ENCODE data around the gene RHO.
"Not testable (repeated sequence)": the region's sequence is repeated elsewhere in the genome, so short reads cannot be mapped to it uniquely, and the experiment has no call there.

RHO gene

DNA sequence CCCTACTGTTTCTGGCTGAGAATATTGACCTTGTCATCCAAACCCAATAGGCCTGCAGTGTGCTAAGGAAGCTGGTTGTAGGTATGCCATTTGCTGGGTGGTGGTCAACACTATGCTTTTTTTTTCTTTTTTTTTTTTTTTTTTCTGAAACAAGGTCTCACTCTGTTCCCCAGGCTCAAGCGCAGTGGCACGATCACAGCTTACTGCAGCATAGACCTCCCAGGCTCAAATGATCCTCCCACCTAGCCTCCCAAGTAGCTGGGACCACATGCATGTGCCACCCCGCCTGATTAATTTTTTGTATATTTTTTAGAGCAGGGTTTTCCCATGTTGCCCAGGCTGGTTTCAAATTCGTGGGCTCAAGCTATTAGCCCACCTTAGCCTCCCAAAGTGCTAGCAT is 35.7 kb upstream of the RHO start:
- no peak overlapping the region for H3K4me3 Mint-ChIP-seq
- DNase-seq (ENCODE audit: low spot score), result no peak
- H3K27ac Mint-ChIP-seq, result no peak overlapping the region
- no peaks in the 10 kb centered on the region for H3K27me3 Mint-ChIP-seq (ENCODE audit: low read depth)
- no peaks in the 10 kb centered on the region for H3K9me3 Mint-ChIP-seq
- H3K4me1 Mint-ChIP-seq (ENCODE audit: low read depth), result no peaks in the 10 kb centered on the region
- H3K36me3 Mint-ChIP-seq (ENCODE audit: low read depth), result no peaks in the 10 kb centered on the region

DNA sequence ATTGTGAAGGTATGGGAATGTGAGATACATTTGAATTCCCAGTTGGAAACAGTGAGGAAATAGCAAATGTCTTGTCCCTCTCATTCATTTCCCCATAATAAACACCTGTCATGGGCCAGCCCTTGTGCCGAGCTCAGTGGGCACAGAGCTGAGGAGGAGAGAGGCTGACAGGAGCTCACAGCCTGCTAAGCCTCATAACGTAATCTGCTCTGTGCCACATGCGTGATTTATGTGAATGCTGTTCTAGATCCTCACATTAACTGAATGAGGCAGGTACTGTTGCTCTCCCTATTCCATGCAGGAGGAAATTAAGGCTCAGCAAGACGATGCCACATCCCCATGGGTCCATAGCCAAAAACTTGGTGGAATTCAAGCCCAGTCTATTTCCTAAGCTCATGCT is 35.2 kb upstream of the RHO start:
- Mint-ChIP-seq H3K27me3 (ENCODE audit: low read depth) (no peaks in the 10 kb centered on the region), H3K9me3 (no peaks in the 10 kb centered on the region), H3K36me3 (ENCODE audit: low read depth) (no peaks in the 10 kb centered on the region), H3K27ac (no peak overlapping the region), H3K4me1 (ENCODE audit: low read depth) (no peaks in the 10 kb centered on the region), H3K4me3 (no peak overlapping the region)
- no peak for DNase-seq (ENCODE audit: low spot score)

- H3K4me1 Mint-ChIP-seq (ENCODE audit: low read depth); H3K36me3 Mint-ChIP-seq (ENCODE audit: low read depth); H3K27ac Mint-ChIP-seq; H3K27me3 Mint-ChIP-seq (ENCODE audit: low read depth); H3K4me3 Mint-ChIP-seq; DNase-seq (ENCODE audit: low spot score); H3K9me3 Mint-ChIP-seq: not testable (repeated sequence)
Measured at GRCh38 chr3:129494499-129494898, 33.9 kb upstream of the RHO start.

DNA sequence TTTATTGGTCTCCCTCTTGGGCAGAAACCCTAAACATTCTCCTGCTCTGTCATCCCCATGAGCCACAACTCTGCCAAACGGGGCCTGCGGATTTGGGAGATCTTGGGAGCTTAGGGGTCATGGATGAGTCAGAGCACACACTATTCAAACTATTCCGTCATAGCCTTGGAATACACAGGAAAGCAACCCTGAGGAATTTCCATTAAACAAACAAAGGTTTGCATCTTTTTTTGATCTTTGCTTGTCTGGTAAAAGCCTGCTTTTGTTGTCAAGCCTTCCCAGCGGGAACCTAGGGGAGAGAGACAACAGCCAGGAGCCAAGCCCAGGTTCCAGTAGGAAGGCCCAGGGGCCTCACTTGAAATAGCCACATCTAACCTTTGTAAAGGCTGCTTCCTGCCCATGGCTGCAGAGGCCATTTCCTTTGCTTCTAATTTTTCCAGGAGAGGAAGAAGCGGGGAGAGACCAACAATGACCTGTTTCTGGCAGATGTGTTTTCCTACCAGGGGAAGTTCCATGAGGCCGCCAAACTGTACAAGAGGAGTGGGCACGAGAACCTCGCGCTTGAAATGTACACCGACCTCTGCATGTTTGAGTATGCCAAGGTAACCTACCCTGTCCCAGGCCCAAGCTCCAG is 33.3 kb upstream of the RHO start:
- not testable (repeated sequence) for H3K4me3 Mint-ChIP-seq; H3K4me1 Mint-ChIP-seq (ENCODE audit: low read depth); DNase-seq (ENCODE audit: low spot score); H3K9me3 Mint-ChIP-seq; H3K27me3 Mint-ChIP-seq (ENCODE audit: low read depth); H3K36me3 Mint-ChIP-seq (ENCODE audit: low read depth); H3K27ac Mint-ChIP-seq

DNA sequence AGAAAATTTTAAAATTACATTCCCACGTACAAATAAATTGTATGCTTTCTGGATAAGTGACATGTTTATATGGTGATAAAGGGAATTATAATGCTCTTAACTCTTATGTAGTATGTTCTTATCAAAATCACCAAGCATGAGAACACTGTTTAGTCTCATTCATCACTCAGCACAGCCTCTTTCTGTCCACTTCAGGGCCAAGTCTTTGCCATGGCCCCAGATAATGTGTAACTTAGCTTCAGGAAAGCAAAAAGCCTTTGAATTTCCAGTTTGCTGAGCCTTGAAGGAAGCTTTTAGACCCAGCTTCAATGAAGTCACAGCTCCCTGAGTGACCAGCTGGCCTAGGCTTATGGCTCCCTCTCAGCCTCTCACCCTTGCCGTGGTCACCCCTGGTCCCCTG is 30.6 kb upstream of the RHO start:
- H3K4me3 Mint-ChIP-seq; H3K27me3 Mint-ChIP-seq (ENCODE audit: low read depth); H3K27ac Mint-ChIP-seq; DNase-seq (ENCODE audit: low spot score); H3K9me3 Mint-ChIP-seq; H3K4me1 Mint-ChIP-seq (ENCODE audit: low read depth); H3K36me3 Mint-ChIP-seq (ENCODE audit: low read depth): not testable (repeated sequence)

GRCh38 chr3:129498603-129499488 is 29.6 kb upstream of the RHO start:
- not testable (repeated sequence) for H3K27ac Mint-ChIP-seq; H3K36me3 Mint-ChIP-seq (ENCODE audit: low read depth); DNase-seq (ENCODE audit: low spot score); H3K4me1 Mint-ChIP-seq (ENCODE audit: low read depth); H3K9me3 Mint-ChIP-seq; H3K4me3 Mint-ChIP-seq; H3K27me3 Mint-ChIP-seq (ENCODE audit: low read depth)

GRCh38 chr3:129499604-129500333 is 28.7 kb upstream of the RHO start:
- DNase-seq (ENCODE audit: low spot score); H3K27ac Mint-ChIP-seq; H3K4me1 Mint-ChIP-seq (ENCODE audit: low read depth); H3K27me3 Mint-ChIP-seq (ENCODE audit: low read depth); H3K4me3 Mint-ChIP-seq; H3K9me3 Mint-ChIP-seq; H3K36me3 Mint-ChIP-seq (ENCODE audit: low read depth): not testable (repeated sequence)

- DNase-seq (ENCODE audit: low spot score), result no peak
- Mint-ChIP-seq H3K4me1 (ENCODE audit: low read depth) (no peaks in the 10 kb centered on the region), H3K27me3 (ENCODE audit: low read depth) (no peaks in the 10 kb centered on the region), H3K4me3 (no peak overlapping the region), H3K36me3 (ENCODE audit: low read depth) (no peaks in the 10 kb centered on the region), H3K9me3 (no peaks in the 10 kb centered on the region), H3K27ac (no peak overlapping the region)
Measured at GRCh38 chr3:129500334-129500658, 28.1 kb upstream of the RHO start.

DNA sequence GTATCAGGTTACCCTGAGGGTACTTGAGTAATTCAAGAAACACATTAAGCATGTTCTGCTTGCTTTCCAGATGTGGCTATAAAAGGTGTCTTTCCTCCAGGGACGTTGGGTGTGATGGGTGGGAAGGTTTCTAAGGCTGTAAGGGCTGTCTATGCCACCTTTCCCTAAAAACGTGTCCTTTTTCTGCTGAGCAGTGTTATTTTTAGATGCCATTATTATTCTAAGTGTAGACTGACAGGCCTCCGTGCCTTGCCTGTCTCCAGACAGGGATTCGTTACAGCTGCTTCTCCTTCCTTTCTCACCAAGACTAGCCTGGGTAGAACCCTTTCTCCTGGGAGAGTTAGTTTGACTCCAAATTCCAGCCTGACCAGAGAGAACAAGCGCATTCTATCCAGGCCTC is 26.8 kb upstream of the RHO start:
- no peaks in the 10 kb centered on the region for H3K9me3 Mint-ChIP-seq
- H3K4me1 Mint-ChIP-seq (ENCODE audit: low read depth), result no peaks in the 10 kb centered on the region
- no peak overlapping the region for H3K27ac Mint-ChIP-seq
- H3K4me3 Mint-ChIP-seq, result no peak overlapping the region
- no peak for DNase-seq (ENCODE audit: low spot score)
- no peaks in the 10 kb centered on the region for H3K27me3 Mint-ChIP-seq (ENCODE audit: low read depth)
- no peaks in the 10 kb centered on the region for H3K36me3 Mint-ChIP-seq (ENCODE audit: low read depth)

GRCh38 chr3:129502641-129503408 is 25.6 kb upstream of the RHO start:
- no peaks in the 10 kb centered on the region for H3K27me3 Mint-ChIP-seq (ENCODE audit: low read depth)
- no peaks in the 10 kb centered on the region for H3K4me1 Mint-ChIP-seq (ENCODE audit: low read depth)
- no peaks in the 10 kb centered on the region for H3K36me3 Mint-ChIP-seq (ENCODE audit: low read depth)
- no peak overlapping the region for H3K27ac Mint-ChIP-seq
- no peak for DNase-seq (ENCODE audit: low spot score)
- no peaks in the 10 kb centered on the region for H3K9me3 Mint-ChIP-seq
- H3K4me3 Mint-ChIP-seq, result no peak overlapping the region

- Mint-ChIP-seq H3K9me3 (no peaks in the 10 kb centered on the region), H3K27me3 (ENCODE audit: low read depth) (no peaks in the 10 kb centered on the region), H3K36me3 (ENCODE audit: low read depth) (no peaks in the 10 kb centered on the region), H3K4me3 (no peak overlapping the region), H3K27ac (no peak overlapping the region), H3K4me1 (ENCODE audit: low read depth) (no peaks in the 10 kb centered on the region)
- DNase-seq (ENCODE audit: low spot score), result no peak
Measured at GRCh38 chr3:129503471-129504291, 24.8 kb upstream of the RHO start.

DNA sequence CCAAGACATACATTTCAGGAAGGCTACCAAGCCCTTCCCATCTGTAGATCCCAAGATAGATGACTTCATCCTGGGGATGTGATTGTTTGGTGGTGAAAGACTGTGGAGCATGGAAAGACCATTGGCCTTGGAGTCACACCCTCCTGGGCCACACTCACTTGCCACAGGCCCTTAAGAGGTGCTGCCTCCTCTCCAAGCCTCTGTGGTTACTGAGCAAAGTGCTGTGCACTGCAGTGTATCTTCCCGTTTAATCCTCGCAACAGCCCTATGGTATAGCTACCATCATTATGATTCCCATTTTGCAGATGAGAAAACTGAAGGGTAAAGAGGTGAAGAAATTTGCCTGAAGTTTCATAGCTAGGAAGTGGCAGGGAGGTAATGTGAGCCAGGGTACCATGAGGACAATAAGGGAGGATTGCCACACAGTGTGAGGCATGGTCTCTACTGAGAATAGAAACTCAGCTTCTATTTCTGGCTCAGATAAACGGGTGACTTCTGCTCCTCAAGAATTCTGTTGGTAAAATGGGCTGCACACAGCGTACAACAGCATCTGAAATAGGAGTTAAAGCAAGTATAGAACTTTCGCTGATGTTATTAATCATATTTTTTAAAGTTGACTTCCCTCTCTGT is 23.9 kb upstream of the RHO start:
- H3K27me3 Mint-ChIP-seq (ENCODE audit: low read depth), result no peaks in the 10 kb centered on the region
- no peaks in the 10 kb centered on the region for H3K36me3 Mint-ChIP-seq (ENCODE audit: low read depth)
- H3K9me3 Mint-ChIP-seq, result no peaks in the 10 kb centered on the region
- no peak overlapping the region for H3K4me3 Mint-ChIP-seq
- no peak overlapping the region for H3K27ac Mint-ChIP-seq
- H3K4me1 Mint-ChIP-seq (ENCODE audit: low read depth), result no peaks in the 10 kb centered on the region
- DNase-seq (ENCODE audit: low spot score), result no peak

DNA sequence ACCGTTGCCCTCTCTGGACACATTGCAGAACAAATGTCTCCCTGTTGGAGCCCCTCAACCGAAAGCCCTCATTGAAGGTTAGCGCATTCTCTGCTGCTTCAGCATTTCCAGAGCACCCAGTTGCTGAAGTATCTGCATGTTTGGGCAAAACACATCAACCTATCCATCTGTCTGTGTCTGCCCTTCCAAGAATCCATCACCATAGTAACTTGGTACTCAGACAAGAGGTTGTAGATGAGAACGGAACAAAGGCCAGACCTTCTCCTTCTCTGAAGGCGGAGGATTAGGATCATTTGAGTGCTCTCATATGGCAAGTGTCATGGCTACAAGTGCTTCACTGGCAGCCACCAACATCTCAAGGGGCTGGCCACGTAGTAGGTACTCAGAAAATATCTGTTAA is 23.1 kb upstream of the RHO start:
- Mint-ChIP-seq H3K4me3 (no peak overlapping the region), H3K27me3 (ENCODE audit: low read depth) (no peaks in the 10 kb centered on the region), H3K27ac (no peak overlapping the region), H3K9me3 (no peaks in the 10 kb centered on the region), H3K4me1 (ENCODE audit: low read depth) (no peaks in the 10 kb centered on the region), H3K36me3 (ENCODE audit: low read depth) (no peaks in the 10 kb centered on the region)
- no peak for DNase-seq (ENCODE audit: low spot score)
